HepG2 (cell line): Measurements from ENCODE around the gene CAMSAP2. TPM values are rescaled to one million over a fixed set of nuclear protein-coding genes. Genes with fewer than 3 reads are reported as not detected.

Experiments used
- ASH2L ChIP-seq: fragments of 300-600, 200-600 bp; sonication (generic); IDR thresholded peaks from 2 replicates; pipeline ENCODE4 v1.7.0; 2017; ENCODE audit warnings: low read depth, mild to moderate bottlenecking, moderate library complexity, mixed read lengths, low read length; ENCODE audit not compliant: insufficient read length
- GFI1 ChIP-seq: sonication (generic); formaldehyde crosslinking; IDR thresholded peaks from 2 replicates; pipeline ENCODE4 v1.5.0; 2020; ENCODE audit warnings: missing genetic modification reagents, mild to moderate bottlenecking, borderline replicate concordance
- NCOA1 ChIP-seq: sonication (generic); formaldehyde crosslinking; IDR thresholded peaks from 2 replicates; pipeline ENCODE4 v1.9.0; 2021; ENCODE audit warnings: missing genetic modification reagents
- SNAPC2 ChIP-seq: sonication (generic); formaldehyde crosslinking; IDR thresholded peaks from 2 replicates; pipeline ENCODE4 v1.8.1; 2022; ENCODE audit warnings: mild to moderate bottlenecking, missing genetic modification reagents
- TEAD3 ChIP-seq: optimal IDR thresholded peaks from 2 replicates; pipeline ENCODE3; 2016; ENCODE audit warnings: borderline replicate concordance
- YEATS4 ChIP-seq: sonication (generic); formaldehyde crosslinking; IDR thresholded peaks from 2 replicates; pipeline ENCODE4 v1.4.0; 2020; ENCODE audit warnings: missing genetic modification reagents, borderline replicate concordance
- ZNF160 ChIP-seq: sonication (generic); formaldehyde crosslinking; IDR thresholded peaks from 2 replicates; pipeline ENCODE4 v1.8.0; 2022; ENCODE audit warnings: mild to moderate bottlenecking, inconsistent platforms, missing genetic modification reagents
- ZNF225 ChIP-seq: sonication (generic); formaldehyde crosslinking; IDR thresholded peaks from 2 replicates; pipeline ENCODE4 v1.4.0; 2020; ENCODE audit warnings: mild to moderate bottlenecking, missing genetic modification reagents
- ZNF253 ChIP-seq: sonication (generic); formaldehyde crosslinking; IDR thresholded peaks from 2 replicates; pipeline ENCODE4 v1.8.0; 2022; ENCODE audit warnings: mild to moderate bottlenecking, missing genetic modification reagents, borderline replicate concordance
- ZNF317 ChIP-seq: sonication (generic); formaldehyde crosslinking; IDR thresholded peaks from 2 replicates; pipeline ENCODE4 v1.5.0; 2020; ENCODE audit warnings: mild to moderate bottlenecking, missing genetic modification reagents
- ZNF350 ChIP-seq: sonication (generic); formaldehyde crosslinking; IDR thresholded peaks from 2 replicates; pipeline ENCODE4 v1.4.0; 2020; ENCODE audit warnings: mild to moderate bottlenecking, low read depth, missing genetic modification reagents, borderline replicate concordance
- ZNF44 ChIP-seq: sonication (generic); formaldehyde crosslinking; IDR thresholded peaks from 2 replicates; pipeline ENCODE4 v1.5.1; 2020; ENCODE audit warnings: mild to moderate bottlenecking, missing genetic modification reagents
- ZNF569 ChIP-seq: sonication (generic); formaldehyde crosslinking; IDR thresholded peaks from 2 replicates; pipeline ENCODE4 v1.5.0; 2020; ENCODE audit warnings: mild to moderate bottlenecking, missing genetic modification reagents, moderate library complexity, borderline replicate concordance
- polyA plus RNA-seq, 8 experiments: library from polyadenylated mRNA; depleted of rRNA in 3 of 8; stranded (reverse) in 7 of 8; unstranded in 1 of 8; fragments of >200 nt; fragmentation: Illumina TruSeq in 4 of 8; extraction: Trizol in 4 of 8; gene quantifications; 2 replicates each; pipeline versions ENCODE4 v1.2.1 to v1.2.3, GENCODE V29; 2011 to 2016; ENCODE audit warnings: low read depth in 4 of 8, missing spikeins in 1 of 8, mixed read lengths in 1 of 8; ENCODE audit not compliant: insufficient read depth in 1 of 8
- total RNA-seq, 5 experiments: library from RNA; depleted of rRNA; stranded (reverse); fragments of >200 nt; fragmentation: Illumina TruSeq; extraction: Trizol; gene quantifications; 2 replicates each; pipeline ENCODE4 v1.2.3, GENCODE V29; 2016; ENCODE audit warnings: low read depth in 1 of 5
- TF ChIP-seq, protein P1 (sequence below): sonication (generic); formaldehyde crosslinking; IDR thresholded peaks from 2 replicates; pipeline ENCODE4 v1.5.1; 2020; ENCODE audit warnings: missing genetic modification reagents, mild to moderate bottlenecking, borderline replicate concordance
- TF ChIP-seq, protein P2 (sequence below): sonication (generic); formaldehyde crosslinking; IDR thresholded peaks from 2 replicates; pipeline ENCODE4 v1.4.0; 2020; ENCODE audit warnings: missing genetic modification reagents
- TF ChIP-seq, protein P3 (sequence below): sonication (generic); formaldehyde crosslinking; IDR thresholded peaks from 2 replicates; pipeline ENCODE4 v1.4.0; 2020; ENCODE audit warnings: mild to moderate bottlenecking, low read depth, missing genetic modification reagents
- TF ChIP-seq, protein P4 (sequence below): sonication (generic); formaldehyde crosslinking; IDR thresholded peaks from 2 replicates; pipeline ENCODE4 v1.4.0; 2020; ENCODE audit warnings: missing genetic modification reagents, borderline replicate concordance
- TF ChIP-seq, protein P5 (sequence below): sonication (generic); formaldehyde crosslinking; IDR thresholded peaks from 2 replicates; pipeline ENCODE4 v1.9.0; 2021; ENCODE audit warnings: missing genetic modification reagents, borderline replicate concordance

CAMSAP2 gene
- total and polyA plus RNA-seq, 2 of the 13 experiments (the other 11 are each of a cell fraction or from before 2014, with no cell fraction given) = 3.4 to 8.2 TPM

DNA sequence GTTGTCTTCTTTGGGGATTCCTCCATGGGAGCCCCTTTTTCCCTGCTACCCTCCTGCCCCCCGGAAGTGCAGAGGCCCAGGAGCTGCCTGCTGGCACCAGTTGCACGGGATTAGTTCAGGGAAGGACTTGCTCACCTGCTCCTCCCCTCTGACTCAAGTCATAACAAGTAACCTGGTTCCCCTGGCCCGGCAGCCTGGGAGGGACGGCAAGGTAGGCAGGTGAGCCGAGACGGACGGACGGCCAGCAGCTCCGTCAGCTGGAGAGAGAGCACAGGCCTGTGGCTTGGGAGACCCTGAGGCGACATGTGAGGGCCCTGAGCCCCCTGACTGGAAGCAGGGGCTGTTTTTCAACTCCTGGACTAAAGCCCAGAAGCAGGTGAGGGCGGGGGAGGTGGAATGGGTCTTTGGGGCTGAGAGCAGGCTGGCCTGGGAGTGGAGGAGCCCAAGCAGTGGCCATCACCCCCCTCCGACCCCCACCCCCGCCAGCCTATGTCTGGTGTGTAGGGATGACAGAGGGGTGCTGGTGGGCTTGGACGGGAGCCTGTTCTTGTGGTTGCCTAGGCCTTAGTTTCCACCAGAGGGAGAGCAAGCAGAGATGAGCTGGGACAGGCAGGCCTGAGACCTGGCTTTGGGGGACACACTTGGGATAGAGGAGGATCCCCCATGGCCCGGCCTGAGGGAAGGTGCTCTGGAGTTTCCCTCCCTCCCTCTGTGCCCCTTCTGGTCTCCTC is 156.2 kb downstream of the CAMSAP2 start, which contains the start of gene INAVA (continued):
- TF ChIP-seq ASH2L (no peak), ZNF569 (CRISPR knock-in tag) (no peak), NCOA1 (CRISPR knock-in tag) (no peak), SNAPC2 (CRISPR knock-in tag) (no peak), ZNF253 (CRISPR knock-in tag) (no peak), TEAD3 (CRISPR knock-in tag) (no peak), ZNF225 (CRISPR knock-in tag) (no peak), YEATS4 (no peak), ZNF350 (CRISPR knock-in tag) (no peak), ZNF317 (CRISPR knock-in tag) (no peak), ZNF44 (CRISPR knock-in tag) (no peak), ZNF160 (no peak), GFI1 (CRISPR knock-in tag) (no peak)
- TF ChIP-seq, protein P1, sequence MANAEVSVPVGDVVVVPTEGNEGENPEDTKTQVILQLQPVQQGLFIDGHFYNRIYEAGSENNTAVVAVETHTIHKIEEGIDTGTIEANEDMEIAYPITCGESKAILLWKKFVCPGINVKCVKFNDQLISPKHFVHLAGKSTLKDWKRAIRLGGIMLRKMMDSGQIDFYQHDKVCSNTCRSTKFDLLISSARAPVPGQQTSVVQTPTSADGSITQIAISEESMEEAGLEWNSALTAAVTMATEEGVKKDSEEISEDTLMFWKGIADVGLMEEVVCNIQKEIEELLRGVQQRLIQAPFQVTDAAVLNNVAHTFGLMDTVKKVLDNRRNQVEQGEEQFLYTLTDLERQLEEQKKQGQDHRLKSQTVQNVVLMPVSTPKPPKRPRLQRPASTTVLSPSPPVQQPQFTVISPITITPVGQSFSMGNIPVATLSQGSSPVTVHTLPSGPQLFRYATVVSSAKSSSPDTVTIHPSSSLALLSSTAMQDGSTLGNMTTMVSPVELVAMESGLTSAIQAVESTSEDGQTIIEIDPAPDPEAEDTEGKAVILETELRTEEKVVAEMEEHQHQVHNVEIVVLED (CRISPR knock-in tag) = no peak
- TF ChIP-seq, protein P2, sequence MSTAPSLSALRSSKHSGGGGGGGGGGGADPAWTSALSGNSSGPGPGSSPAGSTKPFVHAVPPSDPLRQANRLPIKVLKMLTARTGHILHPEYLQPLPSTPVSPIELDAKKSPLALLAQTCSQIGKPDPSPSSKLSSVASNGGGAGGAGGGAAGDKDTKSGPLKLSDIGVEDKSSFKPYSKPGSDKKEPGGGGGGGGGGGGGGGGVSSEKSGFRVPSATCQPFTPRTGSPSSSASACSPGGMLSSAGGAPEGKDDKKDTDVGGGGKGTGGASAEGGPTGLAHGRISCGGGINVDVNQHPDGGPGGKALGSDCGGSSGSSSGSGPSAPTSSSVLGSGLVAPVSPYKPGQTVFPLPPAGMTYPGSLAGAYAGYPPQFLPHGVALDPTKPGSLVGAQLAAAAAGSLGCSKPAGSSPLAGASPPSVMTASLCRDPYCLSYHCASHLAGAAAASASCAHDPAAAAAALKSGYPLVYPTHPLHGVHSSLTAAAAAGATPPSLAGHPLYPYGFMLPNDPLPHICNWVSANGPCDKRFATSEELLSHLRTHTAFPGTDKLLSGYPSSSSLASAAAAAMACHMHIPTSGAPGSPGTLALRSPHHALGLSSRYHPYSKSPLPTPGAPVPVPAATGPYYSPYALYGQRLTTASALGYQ = no peak
- TF ChIP-seq, protein P3, sequence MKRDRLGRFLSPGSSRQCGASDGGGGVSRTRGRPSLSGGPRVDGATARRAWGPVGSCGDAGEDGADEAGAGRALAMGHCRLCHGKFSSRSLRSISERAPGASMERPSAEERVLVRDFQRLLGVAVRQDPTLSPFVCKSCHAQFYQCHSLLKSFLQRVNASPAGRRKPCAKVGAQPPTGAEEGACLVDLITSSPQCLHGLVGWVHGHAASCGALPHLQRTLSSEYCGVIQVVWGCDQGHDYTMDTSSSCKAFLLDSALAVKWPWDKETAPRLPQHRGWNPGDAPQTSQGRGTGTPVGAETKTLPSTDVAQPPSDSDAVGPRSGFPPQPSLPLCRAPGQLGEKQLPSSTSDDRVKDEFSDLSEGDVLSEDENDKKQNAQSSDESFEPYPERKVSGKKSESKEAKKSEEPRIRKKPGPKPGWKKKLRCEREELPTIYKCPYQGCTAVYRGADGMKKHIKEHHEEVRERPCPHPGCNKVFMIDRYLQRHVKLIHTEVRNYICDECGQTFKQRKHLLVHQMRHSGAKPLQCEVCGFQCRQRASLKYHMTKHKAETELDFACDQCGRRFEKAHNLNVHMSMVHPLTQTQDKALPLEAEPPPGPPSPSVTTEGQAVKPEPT (CRISPR knock-in tag) = no peak
- TF ChIP-seq, protein P4, sequence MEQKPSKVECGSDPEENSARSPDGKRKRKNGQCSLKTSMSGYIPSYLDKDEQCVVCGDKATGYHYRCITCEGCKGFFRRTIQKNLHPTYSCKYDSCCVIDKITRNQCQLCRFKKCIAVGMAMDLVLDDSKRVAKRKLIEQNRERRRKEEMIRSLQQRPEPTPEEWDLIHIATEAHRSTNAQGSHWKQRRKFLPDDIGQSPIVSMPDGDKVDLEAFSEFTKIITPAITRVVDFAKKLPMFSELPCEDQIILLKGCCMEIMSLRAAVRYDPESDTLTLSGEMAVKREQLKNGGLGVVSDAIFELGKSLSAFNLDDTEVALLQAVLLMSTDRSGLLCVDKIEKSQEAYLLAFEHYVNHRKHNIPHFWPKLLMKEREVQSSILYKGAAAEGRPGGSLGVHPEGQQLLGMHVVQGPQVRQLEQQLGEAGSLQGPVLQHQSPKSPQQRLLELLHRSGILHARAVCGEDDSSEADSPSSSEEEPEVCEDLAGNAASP (CRISPR knock-in tag) = 0 out of 2 replicates have a peak, but pooled peaks have one; percentile 21
- TF ChIP-seq, protein P5, sequence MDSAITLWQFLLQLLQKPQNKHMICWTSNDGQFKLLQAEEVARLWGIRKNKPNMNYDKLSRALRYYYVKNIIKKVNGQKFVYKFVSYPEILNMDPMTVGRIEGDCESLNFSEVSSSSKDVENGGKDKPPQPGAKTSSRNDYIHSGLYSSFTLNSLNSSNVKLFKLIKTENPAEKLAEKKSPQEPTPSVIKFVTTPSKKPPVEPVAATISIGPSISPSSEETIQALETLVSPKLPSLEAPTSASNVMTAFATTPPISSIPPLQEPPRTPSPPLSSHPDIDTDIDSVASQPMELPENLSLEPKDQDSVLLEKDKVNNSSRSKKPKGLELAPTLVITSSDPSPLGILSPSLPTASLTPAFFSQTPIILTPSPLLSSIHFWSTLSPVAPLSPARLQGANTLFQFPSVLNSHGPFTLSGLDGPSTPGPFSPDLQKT (CRISPR knock-in tag) = no peak
